Cardiac muscle cell (in vitro differentiated cells and primary cell): ENCODE data around the gene CAND2. TPM values are rescaled to one million over a fixed set of nuclear protein-coding genes. Genes with fewer than 3 reads are reported as not detected.
"Not testable (repeated sequence)": the region's sequence is repeated elsewhere in the genome, so short reads cannot be mapped to it uniquely, and the experiment has no call there.

Source experiments
- DNase-seq, 2 donors: peaks; one replicate each; pipeline versions ENCODE4 v3.0.0 to v3.0.0-alpha.2; 2010 to 2017; ENCODE audit warnings: low read depth in 1 of 2, low spot score in 1 of 2
- H3K27ac ChIP-seq: fragments of 200-600 bp; sonication (generic); 2 replicates; pipeline ENCODE4 v1.5.1; 2016
- H3K27me3 ChIP-seq: fragments of 200-600 bp; sonication (generic); 2 replicates; pipeline ENCODE4 v1.6.0; 2016; ENCODE audit warnings: control low read depth
- H3K36me3 ChIP-seq: fragments of 200-600 bp; sonication (generic); 2 replicates; pipeline ENCODE4 v1.5.1; 2016; ENCODE audit warnings: control low read depth
- H3K4me1 ChIP-seq: fragments of 200-600 bp; sonication (generic); 2 replicates; pipeline ENCODE4 v1.8.1; 2017; ENCODE audit warnings: low read depth, mild to moderate bottlenecking, mixed run types
- H3K4me3 ChIP-seq: fragments of 200-600 bp; sonication (generic); 2 replicates; pipeline ENCODE4 v1.5.1; 2016; ENCODE audit warnings: mild to moderate bottlenecking
- H3K9me3 ChIP-seq: fragments of 200-600 bp; sonication (generic); 2 replicates; pipeline ENCODE4 v1.5.1; 2017; ENCODE audit warnings: low read depth, mild to moderate bottlenecking, control low read depth
- polyA plus RNA-seq: library from polyadenylated mRNA; unstranded; fragments of >200 nt; fragmentation: Nextera tagmentation; extraction: Ambion mirVana; gene quantifications from 2 replicates; pipeline ENCODE4 v1.2.1, GENCODE V29; 2016
- total RNA-seq: library from RNA; depleted of rRNA; stranded (reverse); fragments of >200 nt; gene quantifications from 2 replicates; pipeline ENCODE4 v1.2.3, GENCODE V29; 2016
- TF ChIP-seq, protein P1 (sequence below): IDR thresholded peaks from 2 replicates; pipeline ENCODE4 v1.5.1; 2012; ENCODE audit warnings: low read depth, mild to moderate bottlenecking, low read length

The CAND2 gene
- total and polyA plus RNA-seq, 2 experiments from 2014 or later, result 35.2 to 80.3 TPM

DNA sequence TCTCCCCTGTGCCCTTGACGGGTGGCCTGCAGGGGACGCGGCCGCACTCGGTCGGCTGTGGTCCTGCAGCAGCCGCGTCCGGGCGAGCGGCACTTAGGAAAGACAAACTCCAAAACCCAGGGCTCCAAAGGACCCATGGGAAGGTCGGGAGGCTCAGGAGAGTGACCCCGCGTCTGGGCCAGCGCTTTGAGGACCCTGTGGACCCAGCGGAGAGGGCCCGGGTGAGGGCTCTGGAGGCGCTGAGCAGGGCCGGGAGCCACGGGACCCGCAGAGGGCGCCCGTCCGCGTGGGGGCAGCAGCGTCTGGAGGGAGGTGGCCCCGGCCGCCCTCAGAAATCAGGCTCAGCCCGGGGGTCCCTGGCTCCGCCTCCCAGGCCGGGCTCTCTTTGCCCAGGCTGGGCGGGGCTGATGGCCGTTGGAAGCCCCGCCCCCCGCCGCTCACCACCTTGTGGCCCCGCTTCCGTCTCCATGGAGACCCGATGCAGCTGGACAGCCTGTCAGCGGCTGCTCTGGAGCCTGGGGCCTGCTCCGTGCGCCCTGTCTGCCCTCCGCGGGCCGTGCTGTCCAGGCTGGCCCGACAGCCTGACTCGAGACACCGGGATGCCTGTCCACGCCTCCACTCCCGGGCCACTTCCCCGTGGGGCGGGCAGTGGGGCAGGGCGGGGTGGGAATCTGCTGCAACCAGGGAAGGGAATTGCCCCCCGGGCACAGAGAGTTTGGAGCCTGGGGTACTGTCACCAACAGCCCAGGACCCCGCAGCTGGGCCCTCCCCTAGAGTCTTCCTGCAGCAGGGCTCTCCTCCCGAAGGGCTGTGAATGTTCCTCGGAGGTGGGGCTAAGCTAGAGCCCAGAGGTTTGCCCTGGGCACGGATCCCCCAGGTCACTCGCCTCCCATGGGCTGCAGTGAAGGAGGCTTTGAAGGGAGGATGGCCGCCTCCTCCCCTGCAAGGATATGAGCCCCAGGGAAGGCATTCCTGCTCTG, 79.7 kb downstream of the CAND2 start:
- H3K4me3 ChIP-seq, result no peak overlapping the region
- TF ChIP-seq, protein P1, sequence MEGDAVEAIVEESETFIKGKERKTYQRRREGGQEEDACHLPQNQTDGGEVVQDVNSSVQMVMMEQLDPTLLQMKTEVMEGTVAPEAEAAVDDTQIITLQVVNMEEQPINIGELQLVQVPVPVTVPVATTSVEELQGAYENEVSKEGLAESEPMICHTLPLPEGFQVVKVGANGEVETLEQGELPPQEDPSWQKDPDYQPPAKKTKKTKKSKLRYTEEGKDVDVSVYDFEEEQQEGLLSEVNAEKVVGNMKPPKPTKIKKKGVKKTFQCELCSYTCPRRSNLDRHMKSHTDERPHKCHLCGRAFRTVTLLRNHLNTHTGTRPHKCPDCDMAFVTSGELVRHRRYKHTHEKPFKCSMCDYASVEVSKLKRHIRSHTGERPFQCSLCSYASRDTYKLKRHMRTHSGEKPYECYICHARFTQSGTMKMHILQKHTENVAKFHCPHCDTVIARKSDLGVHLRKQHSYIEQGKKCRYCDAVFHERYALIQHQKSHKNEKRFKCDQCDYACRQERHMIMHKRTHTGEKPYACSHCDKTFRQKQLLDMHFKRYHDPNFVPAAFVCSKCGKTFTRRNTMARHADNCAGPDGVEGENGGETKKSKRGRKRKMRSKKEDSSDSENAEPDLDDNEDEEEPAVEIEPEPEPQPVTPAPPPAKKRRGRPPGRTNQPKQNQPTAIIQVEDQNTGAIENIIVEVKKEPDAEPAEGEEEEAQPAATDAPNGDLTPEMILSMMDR, result peak; percentile 37
- H3K4me1 ChIP-seq, result peaks cover 8% of the 10 kb centered on the region
- DNase-seq, result peak; percentile 54 to 95
- H3K27ac ChIP-seq, result no peak overlapping the region
- H3K27me3 ChIP-seq, result peaks cover 3% of the 10 kb centered on the region
- no peaks in the 10 kb centered on the region for H3K36me3 ChIP-seq
- no peaks in the 10 kb centered on the region for H3K9me3 ChIP-seq

DNA sequence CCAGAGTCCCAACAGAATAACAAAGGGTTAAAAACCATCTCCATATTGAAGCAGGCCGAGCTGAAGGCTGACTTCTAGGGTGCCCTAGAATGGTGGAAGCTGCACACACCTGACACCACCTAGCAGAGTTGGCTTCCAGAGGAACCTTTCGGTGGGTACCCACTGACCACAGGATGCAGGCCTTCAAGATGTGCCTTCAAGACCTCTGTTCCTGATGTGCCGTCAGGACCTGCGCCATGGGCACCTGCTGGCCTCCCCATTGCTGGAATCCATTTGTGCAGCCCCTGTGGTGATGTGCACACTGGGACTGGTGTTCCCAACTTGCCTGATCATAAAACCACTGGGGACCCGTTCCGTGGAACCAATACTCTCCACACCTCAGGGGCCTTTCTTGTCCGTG, 80.6 kb downstream of the CAND2 start:
- TF ChIP-seq, protein P1, result no peak
- no peaks in the 10 kb centered on the region for H3K27me3 ChIP-seq
- no peak overlapping the region for H3K27ac ChIP-seq
- no peak overlapping the region for H3K4me3 ChIP-seq
- no peak for DNase-seq
- no peaks in the 10 kb centered on the region for H3K36me3 ChIP-seq
- H3K9me3 ChIP-seq, result no peaks in the 10 kb centered on the region
- H3K4me1 ChIP-seq, result peaks cover 8% of the 10 kb centered on the region

DNA sequence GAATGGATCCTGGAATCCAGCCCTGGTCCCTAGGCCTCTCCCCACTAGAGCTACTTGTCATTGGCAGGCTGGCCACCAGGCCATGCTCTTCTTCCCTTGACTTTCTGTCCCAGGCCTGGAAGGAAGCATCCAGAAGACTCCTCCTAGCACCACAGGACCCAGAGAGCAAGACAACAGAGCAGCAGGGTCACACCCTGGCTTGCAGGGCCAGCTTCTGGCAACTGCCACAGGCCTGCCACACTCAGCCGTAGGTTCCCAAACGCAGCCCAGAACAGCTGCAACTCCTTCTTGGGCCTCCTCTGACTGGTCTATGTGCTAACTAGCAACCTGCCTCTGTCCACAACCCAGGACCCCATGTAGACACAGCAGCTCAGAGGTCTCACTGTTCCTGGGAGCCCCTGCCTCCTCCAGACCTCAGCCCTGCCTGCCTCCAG, 81.7 kb downstream of the CAND2 start:
- no peak overlapping the region for H3K4me3 ChIP-seq
- peaks cover 8% of the 10 kb centered on the region for H3K4me1 ChIP-seq
- H3K27me3 ChIP-seq, result no peaks in the 10 kb centered on the region
- no peak overlapping the region for H3K27ac ChIP-seq
- H3K9me3 ChIP-seq, result no peaks in the 10 kb centered on the region
- TF ChIP-seq, protein P1, result no peak
- no peaks in the 10 kb centered on the region for H3K36me3 ChIP-seq
- no peak for DNase-seq

DNA sequence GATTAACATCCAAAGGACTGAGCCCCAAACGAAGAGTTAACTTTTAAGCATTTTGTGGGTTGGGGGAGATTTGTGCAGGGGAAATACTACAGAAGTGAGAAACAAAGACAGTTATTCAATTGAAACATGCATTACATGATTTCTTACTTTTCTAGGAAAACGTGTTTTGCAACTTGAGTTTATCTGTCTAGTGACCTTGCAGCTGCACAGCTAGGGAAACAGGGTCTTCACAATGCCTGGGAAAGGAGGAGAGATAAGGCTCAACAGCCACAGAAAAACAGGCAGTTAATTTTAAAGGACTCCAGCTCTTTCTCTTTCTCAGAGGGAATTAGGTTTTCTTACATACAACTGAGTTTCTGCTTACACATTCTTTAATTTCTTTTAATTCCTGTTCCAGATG, 82.3 kb downstream of the CAND2 start:
- H3K27me3 ChIP-seq, DNase-seq, H3K4me3 ChIP-seq, H3K9me3 ChIP-seq, H3K36me3 ChIP-seq, H3K27ac ChIP-seq, H3K4me1 ChIP-seq: not testable (repeated sequence)

DNA sequence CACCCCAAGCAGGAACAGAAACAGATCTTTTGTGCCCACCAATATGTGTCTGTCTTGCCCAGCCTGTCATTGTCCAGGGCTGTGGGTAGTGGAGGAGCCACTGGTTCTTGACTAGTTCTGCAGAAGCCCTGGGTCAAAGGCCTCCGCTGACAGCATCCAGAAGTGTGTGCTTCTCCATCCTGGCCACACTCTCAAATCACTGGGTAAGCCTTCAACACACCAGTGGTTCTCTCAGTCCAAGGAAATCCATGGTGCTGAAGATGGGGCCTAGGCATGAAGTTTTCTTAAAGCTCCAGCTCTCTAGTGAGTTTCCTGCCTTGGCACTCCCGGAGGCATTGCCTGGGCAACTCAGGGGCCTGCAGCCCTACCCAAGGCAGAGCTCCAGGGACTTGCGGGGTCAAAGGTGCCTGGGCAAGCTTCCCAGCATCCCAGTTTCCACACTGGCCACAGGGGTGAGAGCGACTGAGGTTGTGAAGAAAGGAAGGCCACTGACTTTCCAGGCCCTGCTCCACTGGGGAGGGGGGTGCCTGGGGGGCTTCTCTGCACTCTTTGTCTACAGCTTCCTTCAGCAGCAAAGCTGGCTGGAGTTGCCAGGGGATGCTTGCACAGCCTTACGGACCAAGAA, 82.8 kb downstream of the CAND2 start:
- peaks cover 8% of the 10 kb centered on the region for H3K4me1 ChIP-seq
- H3K27me3 ChIP-seq, result no peaks in the 10 kb centered on the region
- no peaks in the 10 kb centered on the region for H3K36me3 ChIP-seq
- no peak overlapping the region for H3K27ac ChIP-seq
- H3K4me3 ChIP-seq, result no peak overlapping the region
- TF ChIP-seq, protein P1, result no peak
- DNase-seq, result peak; percentile 18 to 46
- no peaks in the 10 kb centered on the region for H3K9me3 ChIP-seq

DNA sequence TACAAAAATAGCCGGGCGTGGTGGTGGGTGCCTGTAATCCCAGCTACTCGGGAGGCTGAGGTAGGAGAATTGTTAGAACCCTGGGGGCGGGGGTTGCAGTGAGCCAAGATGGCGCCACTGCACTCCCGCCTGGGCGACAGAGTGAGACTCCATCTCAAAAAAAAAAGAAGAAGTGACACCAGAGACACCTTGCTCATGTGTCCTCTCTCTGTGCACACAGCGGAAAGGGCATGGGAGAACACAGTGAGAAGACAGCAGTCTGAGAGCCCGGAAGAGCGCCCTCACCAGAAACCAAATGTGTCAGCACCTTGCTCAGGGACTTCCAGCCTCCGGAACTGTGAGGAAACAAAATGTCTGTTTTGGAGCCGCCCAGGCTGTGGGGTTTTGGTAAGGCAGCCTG, 85.4 kb downstream of the CAND2 start:
- not testable (repeated sequence) for H3K4me1 ChIP-seq, H3K27ac ChIP-seq, H3K27me3 ChIP-seq, H3K9me3 ChIP-seq, H3K4me3 ChIP-seq, DNase-seq, H3K36me3 ChIP-seq
